Hematopoietic multipotent progenitor cell treated with erythropoietin and hydrocortisone succinate and interleukin-3 and kit ligand, for 17 days (in vitro differentiated cells): ENCODE data around the gene ALG13.
"Not testable (repeated sequence)": the region's sequence is repeated elsewhere in the genome, so short reads cannot be mapped to it uniquely, and the experiment has no call there.

Source experiments
- DNase-seq: peaks from one replicate; pipeline ENCODE4 v3.0.0-alpha.2; 2015; ENCODE audit warnings: low spot score

ALG13 gene

GRCh38 chrX:111759686-111760085 is 78.7 kb downstream of the ALG13 start:
- DNase-seq, result no peak

GRCh38 chrX:111761578-111762135 is 80.7 kb downstream of the ALG13 start:
- DNase-seq, result no peak

- no peak for DNase-seq
Observed at GRCh38 chrX:111778591-111778990, 97.6 kb downstream of the ALG13 start.

GRCh38 chrX:111779582-111779981 is 98.6 kb downstream of the ALG13 start:
- no peak for DNase-seq

GRCh38 chrX:111784667-111785066 is 103.7 kb downstream of the ALG13 start:
- DNase-seq, result no peak

GRCh38 chrX:111790054-111790453 is 109.1 kb downstream of the ALG13 start:
- not testable (repeated sequence) for DNase-seq
